HL-60/S4 (cell line): ENCODE results near the gene NELL2.

Experiments used
- in situ Hi-C: fragments of 300-500 bp; cut with MboI; formaldehyde crosslinking; loops from 2 replicates; pipeline ENCODE4 v1.14.3; 2022; ENCODE audit warnings: low sequenced_read_pairs

NELL2 gene

GRCh38 chr12:44490181-44490580 is 385.9 kb downstream of the NELL2 start:
- in situ Hi-C loops = no loop called here

- in situ Hi-C loops = no loop called here
These were observed 387.9 kb downstream of the NELL2 start for GRCh38 chr12:44488180-44488579.

- in situ Hi-C loops = no loop called here
These were observed 391.3 kb downstream of the NELL2 start for GRCh38 chr12:44484862-44485261.

GRCh38 chr12:44477331-44477980 is 398.7 kb downstream of the NELL2 start:
- in situ Hi-C loops = no loop called here

GRCh38 chr12:44476683-44477082 is 399.4 kb downstream of the NELL2 start:
- in situ Hi-C loops = no loop called here

GRCh38 chr12:44465139-44465538 is 411.0 kb downstream of the NELL2 start:
- in situ Hi-C loops = no loop called here

- in situ Hi-C loops = no loop called here
These were observed 411.9 kb downstream of the NELL2 start for GRCh38 chr12:44464180-44464579.

- in situ Hi-C loops = no loop called here
These were observed 413.4 kb downstream of the NELL2 start for GRCh38 chr12:44462729-44463128.

GRCh38 chr12:44460261-44460660 is 415.9 kb downstream of the NELL2 start:
- in situ Hi-C loops = no loop called here

GRCh38 chr12:44459569-44459968 is 416.5 kb downstream of the NELL2 start:
- in situ Hi-C loops = no loop called here
